GM23338 (cell line): Measurements from ENCODE around the gene ZDHHC4. TPM values are rescaled to one million over a fixed set of nuclear protein-coding genes. Genes with fewer than 3 reads are reported as not detected.

Experiments
- ATAC-seq: fragments of 200-7000 bp; cut with Tn5 transposase; 3 replicates; pipeline ENCODE4 v1.9.1; 2020
- DNase-seq: peaks from one replicate; pipeline ENCODE4 v3.0.0-alpha.2; 2015; ENCODE audit warnings: low spot score
- H2AFZ ChIP-seq: fragments of 200-600 bp; sonication (generic); 2 replicates; pipeline ENCODE4 v1.8.0; 2016; ENCODE audit warnings: antibody characterized with exemption, mild to moderate bottlenecking, moderate library complexity
- H3F3A ChIP-seq: fragments of 200-600 bp; sonication (generic); replicated peaks from 2 replicates; pipeline ENCODE4 v1.8.0; 2017; ENCODE audit warnings: antibody characterized with exemption, mixed run types, low read depth
- H3K27ac ChIP-seq: fragments of 200-600 bp; sonication (generic); 2 replicates; pipeline ENCODE4 v1.6.1; 2016; ENCODE audit warnings: low read depth
- H3K27me3 ChIP-seq: fragments of 200-600 bp; sonication (generic); 2 replicates; pipeline ENCODE4 v1.8.0; 2016; ENCODE audit warnings: mild to moderate bottlenecking, mixed run types, moderate library complexity; ENCODE audit not compliant: insufficient read depth
- H3K36me3 ChIP-seq: fragments of 200-600 bp; sonication (generic); 2 replicates; pipeline ENCODE4 v1.8.0; 2016; ENCODE audit warnings: mild to moderate bottlenecking; ENCODE audit not compliant: insufficient read depth
- H3K4me1 ChIP-seq: fragments of 200-600 bp; sonication (generic); 2 replicates; pipeline ENCODE4 v1.8.0; 2016; ENCODE audit warnings: mild to moderate bottlenecking, moderate library complexity; ENCODE audit not compliant: insufficient read depth
- H3K4me2 ChIP-seq: fragments of 200-600 bp; sonication (generic); 2 replicates; pipeline ENCODE4 v1.7.1; 2017; ENCODE audit warnings: mixed run types
- H3K4me3 ChIP-seq: fragments of 200-600 bp; sonication (generic); 2 replicates; pipeline ENCODE4 v1.6.1; 2016; ENCODE audit warnings: mixed run types
- H3K79me2 ChIP-seq: fragments of 200-600 bp; sonication (generic); replicated peaks from 2 replicates; pipeline ENCODE4 v1.8.0; 2017; ENCODE audit warnings: mild to moderate bottlenecking; ENCODE audit not compliant: insufficient read depth
- H3K9me2 ChIP-seq: fragments of 200-600 bp; sonication (generic); 2 replicates; pipeline ENCODE4 v1.8.0; 2017; ENCODE audit not compliant: insufficient read depth
- H4K20me1 ChIP-seq: fragments of 200-600 bp; sonication (generic); replicated peaks from 2 replicates; pipeline ENCODE4 v1.8.0; 2017; ENCODE audit warnings: mild to moderate bottlenecking; ENCODE audit not compliant: insufficient read depth
- H3K27ac Mint-ChIP-seq: 2 replicates; pipeline ENCODE4 v1.8.0; 2020; ENCODE audit warnings: inconsistent platforms, mild to moderate bottlenecking, moderate library complexity, mixed read lengths
- H3K27me3 Mint-ChIP-seq: 3 replicates; pipeline ENCODE4 v1.8.0; 2022; ENCODE audit warnings: low read depth, mild to moderate bottlenecking, moderate library complexity, mixed read lengths, inconsistent platforms; ENCODE audit not compliant: insufficient read depth, poor library complexity
- H3K36me3 Mint-ChIP-seq: 3 replicates; pipeline ENCODE4 v1.8.0; 2021; ENCODE audit warnings: low read depth, mild to moderate bottlenecking, inconsistent platforms, moderate library complexity, mixed read lengths
- H3K4me1 Mint-ChIP-seq: 3 replicates; pipeline ENCODE4 v1.8.0; 2020; ENCODE audit warnings: mild to moderate bottlenecking, inconsistent platforms, mixed read lengths
- H3K4me3 Mint-ChIP-seq: 3 replicates; pipeline ENCODE4 v1.8.0; 2021; ENCODE audit warnings: moderate library complexity, mild to moderate bottlenecking, inconsistent platforms, mixed read lengths
- H3K9me3 Mint-ChIP-seq: 3 replicates; pipeline ENCODE4 v1.8.0; 2020; ENCODE audit warnings: moderate library complexity, mild to moderate bottlenecking, inconsistent platforms, mixed read lengths
- CREB1 ChIP-seq: fragments of 250-450 bp; sonication (Bioruptor Pico); IDR thresholded peaks from 2 replicates; pipeline ENCODE4 v1.5.0; 2020; ENCODE audit warnings: low read depth, mild to moderate bottlenecking, moderate library complexity
- EZH2 ChIP-seq: fragments of 200-600 bp; sonication (generic); IDR thresholded peaks from one replicate; pipeline ENCODE4 v1.8.0; 2017; ENCODE audit warnings: antibody characterized with exemption, mild to moderate bottlenecking, low read depth; ENCODE audit not compliant: unreplicated experiment
- JUNB ChIP-seq: IDR thresholded peaks from one replicate; pipeline ENCODE4 v1.6.1; 2016; ENCODE audit warnings: antibody characterized with exemption; ENCODE audit not compliant: unreplicated experiment
- NANOG ChIP-seq: IDR thresholded peaks from 2 replicates; pipeline ENCODE4 v1.6.1; 2016; ENCODE audit warnings: antibody characterized with exemption, borderline replicate concordance
- POLR2AphosphoS5 ChIP-seq: IDR thresholded peaks from 2 replicates; pipeline ENCODE4 v1.6.1; 2016; ENCODE audit warnings: antibody characterized with exemption, low read depth
- STAT1 ChIP-seq: IDR thresholded peaks from one replicate; pipeline ENCODE4 v1.6.1; 2016; ENCODE audit warnings: antibody characterized with exemption; ENCODE audit not compliant: unreplicated experiment
- ZNF114 ChIP-seq: fragments of 250-450 bp; sonication (Bioruptor Pico); IDR thresholded peaks from 2 replicates; pipeline ENCODE4 v1.5.0; 2020; ENCODE audit warnings: mild to moderate bottlenecking, moderate library complexity
- ZNF331 ChIP-seq: fragments of 250-450 bp; sonication (Bioruptor Pico); IDR thresholded peaks from 2 replicates; pipeline ENCODE4 v1.5.0; 2020; ENCODE audit warnings: low read depth, mild to moderate bottlenecking, moderate library complexity
- polyA plus RNA-seq: library from polyadenylated mRNA; unstranded; fragments of >200 nt; fragmentation: Nextera tagmentation; extraction: Ambion mirVana; gene quantifications from 2 replicates; pipeline ENCODE4 v1.2.1, GENCODE V29; 2016
- total RNA-seq: library from RNA; depleted of rRNA; stranded (reverse); fragments of >200 nt; shearing (Covaris generic); gene quantifications from 2 replicates; pipeline ENCODE4 v1.2.3, GENCODE V29; 2014
- TF ChIP-seq, protein P1 (sequence below): fragments of 250-450 bp; sonication (Bioruptor Pico); IDR thresholded peaks from 2 replicates; pipeline ENCODE4 v1.5.0; 2020; ENCODE audit warnings: mild to moderate bottlenecking, moderate library complexity
- TF ChIP-seq, protein P2 (sequence below): IDR thresholded peaks from 2 replicates; pipeline ENCODE4 v1.6.1; 2016; ENCODE audit warnings: antibody characterized with exemption

Gene ZDHHC4
- total and polyA plus RNA-seq, 2 experiments from 2014 or later: 31.2 to 58.9 TPM

DNA sequence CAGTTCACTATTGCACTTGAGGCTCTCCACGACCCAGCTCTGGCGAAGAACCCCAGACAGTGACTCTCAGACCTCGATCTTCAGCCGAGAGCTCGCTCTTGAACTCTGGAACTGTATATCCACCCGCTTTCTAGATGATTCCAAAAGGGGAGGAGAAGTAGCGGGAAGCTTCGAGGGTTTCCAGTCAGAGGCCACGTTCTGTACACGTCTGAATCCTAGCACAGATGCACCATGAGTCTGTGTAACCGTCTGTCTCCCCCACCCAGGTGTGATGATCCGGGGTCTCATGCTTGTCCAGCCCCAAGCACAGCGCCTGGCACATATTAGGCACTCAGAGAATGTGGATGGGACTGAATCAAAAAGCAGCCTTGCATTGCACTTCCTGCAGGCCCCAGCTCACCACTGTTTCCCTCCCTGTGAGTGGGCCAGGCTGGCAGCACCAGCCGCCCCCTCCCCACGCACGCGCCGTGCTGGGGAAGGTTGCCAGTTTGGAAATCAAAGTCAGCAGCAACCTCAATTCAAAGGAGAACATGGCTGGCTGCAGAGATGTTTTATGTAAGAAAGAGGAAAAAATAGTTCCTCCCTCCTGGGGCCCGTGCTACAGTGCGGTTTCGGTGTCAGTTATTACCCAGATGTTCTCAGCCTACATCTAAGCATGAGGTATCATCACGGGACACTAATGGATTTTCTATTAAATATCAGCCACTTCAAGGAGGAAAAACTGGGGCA, 31.7 kb upstream of the ZDHHC4 start:
- no peak for TF ChIP-seq CREB1 (CRISPR knock-in tag)
- DNase-seq (no peak), ATAC-seq (no peak)
- Histone ChIP-seq H4K20me1 (no peaks in the 10 kb centered on the region), H3F3A (no peaks in the 10 kb centered on the region), H3K4me1 (no peaks in the 10 kb centered on the region), H3K4me3 (no peak overlapping the region), H3K36me3 (no peaks in the 10 kb centered on the region), H2AFZ (no peak overlapping the region), H3K9me2 (no peaks in the 10 kb centered on the region), H3K27me3 (no peaks in the 10 kb centered on the region), H3K79me2 (no peaks in the 10 kb centered on the region), H3K27ac (no peak overlapping the region), H3K4me2 (no peak overlapping the region)
- no peak overlapping the region for H3K4me3 Mint-ChIP-seq
- no peaks in the 10 kb centered on the region for H3K36me3 Mint-ChIP-seq
- H3K27me3 Mint-ChIP-seq: peaks cover 7% of the 10 kb centered on the region
- no peaks in the 10 kb centered on the region; the same call in 2 of the 3 replicates for H3K9me3 Mint-ChIP-seq
- no peak overlapping the region for H3K27ac Mint-ChIP-seq
- H3K4me1 Mint-ChIP-seq: no peaks in the 10 kb centered on the region; the same call in 2 of the 3 replicates

DNA sequence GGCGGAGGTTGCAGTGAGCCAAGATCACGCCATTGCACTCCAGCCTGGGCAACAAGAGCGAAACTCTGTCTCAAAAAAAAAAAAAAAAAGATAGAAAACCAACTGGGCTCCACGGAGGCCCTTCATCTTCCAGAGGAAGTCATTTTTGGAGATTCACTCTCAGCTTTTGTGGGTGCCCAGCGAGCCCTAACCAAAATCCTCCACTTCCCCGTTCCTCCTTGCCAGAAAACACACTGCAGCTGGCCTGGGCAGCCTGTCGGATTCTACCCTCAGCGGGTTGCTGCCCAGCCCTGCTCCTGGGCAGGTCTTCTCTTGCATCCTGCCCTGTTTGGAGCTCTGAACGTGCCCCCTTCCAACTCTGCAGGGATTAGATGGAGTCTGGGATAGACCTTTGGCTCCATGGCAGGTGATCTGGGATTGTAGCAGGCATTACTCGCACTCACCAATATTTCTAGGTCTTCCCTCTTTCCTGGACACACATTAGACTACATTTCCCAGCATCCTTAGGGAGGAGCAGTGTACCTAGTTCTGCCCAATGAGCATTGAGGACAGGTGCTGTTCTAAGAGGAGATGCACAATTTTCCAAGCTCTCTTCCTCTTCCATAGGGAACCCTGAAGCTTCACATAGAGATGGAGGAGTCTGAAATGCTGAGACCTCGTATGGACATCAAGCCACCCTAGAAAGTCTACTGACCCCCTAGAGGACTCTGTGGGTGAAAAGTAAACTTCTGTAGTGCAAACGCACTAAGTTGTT, 30.6 kb upstream of the ZDHHC4 start:
- peak; percentile 87 for ATAC-seq
- no peaks in the 10 kb centered on the region for H3K36me3 ChIP-seq
- no peak overlapping the region for H3K4me3 ChIP-seq
- peaks cover 9% of the 10 kb centered on the region for H3K27me3 Mint-ChIP-seq
- H3K36me3 Mint-ChIP-seq: no peaks in the 10 kb centered on the region
- H3K4me3 Mint-ChIP-seq: no peak overlapping the region
- H3K9me3 Mint-ChIP-seq: no peaks in the 10 kb centered on the region; the same call in 2 of the 3 replicates
- no peaks in the 10 kb centered on the region for H3F3A ChIP-seq
- no peaks in the 10 kb centered on the region for H3K4me1 ChIP-seq
- H3K27ac Mint-ChIP-seq: no peak overlapping the region
- H3K27ac ChIP-seq: no peak overlapping the region
- H2AFZ ChIP-seq: peak overlapping the region; percentile 49
- DNase-seq: peak; percentile 74
- H3K4me2 ChIP-seq: no peak overlapping the region
- H4K20me1 ChIP-seq: no peaks in the 10 kb centered on the region
- no peaks in the 10 kb centered on the region; the same call in 2 of the 3 replicates for H3K4me1 Mint-ChIP-seq
- H3K79me2 ChIP-seq: no peaks in the 10 kb centered on the region
- H3K27me3 ChIP-seq: no peaks in the 10 kb centered on the region
- no peaks in the 10 kb centered on the region for H3K9me2 ChIP-seq
- TF ChIP-seq STAT1 (no peak), EZH2 (no peak), ZNF114 (no peak), JUNB (no peak), POLR2AphosphoS5 (no peak), NANOG (no peak), ZNF331 (no peak)
- TF ChIP-seq, protein P1, sequence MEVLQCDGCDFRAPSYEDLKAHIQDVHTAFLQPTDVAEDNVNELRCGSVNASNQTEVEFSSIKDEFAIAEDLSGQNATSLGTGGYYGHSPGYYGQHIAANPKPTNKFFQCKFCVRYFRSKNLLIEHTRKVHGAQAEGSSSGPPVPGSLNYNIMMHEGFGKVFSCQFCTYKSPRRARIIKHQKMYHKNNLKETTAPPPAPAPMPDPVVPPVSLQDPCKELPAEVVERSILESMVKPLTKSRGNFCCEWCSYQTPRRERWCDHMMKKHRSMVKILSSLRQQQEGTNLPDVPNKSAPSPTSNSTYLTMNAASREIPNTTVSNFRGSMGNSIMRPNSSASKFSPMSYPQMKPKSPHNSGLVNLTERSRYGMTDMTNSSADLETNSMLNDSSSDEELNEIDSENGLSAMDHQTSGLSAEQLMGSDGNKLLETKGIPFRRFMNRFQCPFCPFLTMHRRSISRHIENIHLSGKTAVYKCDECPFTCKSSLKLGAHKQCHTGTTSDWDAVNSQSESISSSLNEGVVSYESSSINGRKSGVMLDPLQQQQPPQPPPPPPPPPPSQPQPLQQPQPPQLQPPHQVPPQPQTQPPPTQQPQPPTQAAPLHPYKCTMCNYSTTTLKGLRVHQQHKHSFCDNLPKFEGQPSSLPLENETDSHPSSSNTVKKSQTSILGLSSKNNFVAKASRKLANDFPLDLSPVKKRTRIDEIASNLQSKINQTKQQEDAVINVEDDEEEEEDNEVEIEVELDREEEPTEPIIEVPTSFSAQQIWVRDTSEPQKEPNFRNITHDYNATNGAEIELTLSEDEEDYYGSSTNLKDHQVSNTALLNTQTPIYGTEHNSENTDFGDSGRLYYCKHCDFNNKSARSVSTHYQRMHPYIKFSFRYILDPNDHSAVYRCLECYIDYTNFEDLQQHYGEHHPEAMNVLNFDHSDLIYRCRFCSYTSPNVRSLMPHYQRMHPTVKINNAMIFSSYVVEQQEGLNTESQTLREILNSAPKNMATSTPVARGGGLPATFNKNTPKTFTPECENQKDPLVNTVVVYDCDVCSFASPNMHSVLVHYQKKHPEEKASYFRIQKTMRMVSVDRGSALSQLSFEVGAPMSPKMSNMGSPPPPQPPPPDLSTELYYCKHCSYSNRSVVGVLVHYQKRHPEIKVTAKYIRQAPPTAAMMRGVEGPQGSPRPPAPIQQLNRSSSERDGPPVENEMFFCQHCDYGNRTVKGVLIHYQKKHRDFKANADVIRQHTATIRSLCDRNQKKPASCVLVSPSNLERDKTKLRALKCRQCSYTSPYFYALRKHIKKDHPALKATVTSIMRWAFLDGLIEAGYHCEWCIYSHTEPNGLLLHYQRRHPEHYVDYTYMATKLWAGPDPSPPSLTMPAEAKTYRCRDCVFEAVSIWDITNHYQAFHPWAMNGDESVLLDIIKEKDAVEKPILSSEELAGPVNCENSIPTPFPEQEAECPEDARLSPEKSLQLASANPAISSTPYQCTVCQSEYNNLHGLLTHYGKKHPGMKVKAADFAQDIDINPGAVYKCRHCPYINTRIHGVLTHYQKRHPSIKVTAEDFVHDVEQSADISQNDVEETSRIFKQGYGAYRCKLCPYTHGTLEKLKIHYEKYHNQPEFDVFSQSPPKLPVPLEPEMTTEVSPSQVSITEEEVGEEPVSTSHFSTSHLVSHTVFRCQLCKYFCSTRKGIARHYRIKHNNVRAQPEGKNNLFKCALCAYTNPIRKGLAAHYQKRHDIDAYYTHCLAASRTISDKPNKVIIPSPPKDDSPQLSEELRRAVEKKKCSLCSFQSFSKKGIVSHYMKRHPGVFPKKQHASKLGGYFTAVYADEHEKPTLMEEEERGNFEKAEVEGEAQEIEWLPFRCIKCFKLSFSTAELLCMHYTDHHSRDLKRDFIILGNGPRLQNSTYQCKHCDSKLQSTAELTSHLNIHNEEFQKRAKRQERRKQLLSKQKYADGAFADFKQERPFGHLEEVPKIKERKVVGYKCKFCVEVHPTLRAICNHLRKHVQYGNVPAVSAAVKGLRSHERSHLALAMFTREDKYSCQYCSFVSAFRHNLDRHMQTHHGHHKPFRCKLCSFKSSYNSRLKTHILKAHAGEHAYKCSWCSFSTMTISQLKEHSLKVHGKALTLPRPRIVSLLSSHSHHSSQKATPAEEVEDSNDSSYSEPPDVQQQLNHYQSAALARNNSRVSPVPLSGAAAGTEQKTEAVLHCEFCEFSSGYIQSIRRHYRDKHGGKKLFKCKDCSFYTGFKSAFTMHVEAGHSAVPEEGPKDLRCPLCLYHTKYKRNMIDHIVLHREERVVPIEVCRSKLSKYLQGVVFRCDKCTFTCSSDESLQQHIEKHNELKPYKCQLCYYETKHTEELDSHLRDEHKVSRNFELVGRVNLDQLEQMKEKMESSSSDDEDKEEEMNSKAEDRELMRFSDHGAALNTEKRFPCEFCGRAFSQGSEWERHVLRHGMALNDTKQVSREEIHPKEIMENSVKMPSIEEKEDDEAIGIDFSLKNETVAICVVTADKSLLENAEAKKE: no peak
- TF ChIP-seq, protein P2, sequence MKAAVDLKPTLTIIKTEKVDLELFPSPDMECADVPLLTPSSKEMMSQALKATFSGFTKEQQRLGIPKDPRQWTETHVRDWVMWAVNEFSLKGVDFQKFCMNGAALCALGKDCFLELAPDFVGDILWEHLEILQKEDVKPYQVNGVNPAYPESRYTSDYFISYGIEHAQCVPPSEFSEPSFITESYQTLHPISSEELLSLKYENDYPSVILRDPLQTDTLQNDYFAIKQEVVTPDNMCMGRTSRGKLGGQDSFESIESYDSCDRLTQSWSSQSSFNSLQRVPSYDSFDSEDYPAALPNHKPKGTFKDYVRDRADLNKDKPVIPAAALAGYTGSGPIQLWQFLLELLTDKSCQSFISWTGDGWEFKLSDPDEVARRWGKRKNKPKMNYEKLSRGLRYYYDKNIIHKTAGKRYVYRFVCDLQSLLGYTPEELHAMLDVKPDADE: no peak
